GM21423 (cell line): ENCODE data around the gene ZNF208.
"Not testable (repeated sequence)": the region's sequence is repeated elsewhere in the genome, so short reads cannot be mapped to it uniquely, and the experiment has no call there.

Source experiments
- ATAC-seq: cut with Tn5 transposase; IDR thresholded peaks from one replicate; pipeline ENCODE4 v1.9.1; 2021; ENCODE audit warnings: mild to moderate bottlenecking, moderate library complexity; ENCODE audit not compliant: unreplicated experiment

The ZNF208 gene

DNA sequence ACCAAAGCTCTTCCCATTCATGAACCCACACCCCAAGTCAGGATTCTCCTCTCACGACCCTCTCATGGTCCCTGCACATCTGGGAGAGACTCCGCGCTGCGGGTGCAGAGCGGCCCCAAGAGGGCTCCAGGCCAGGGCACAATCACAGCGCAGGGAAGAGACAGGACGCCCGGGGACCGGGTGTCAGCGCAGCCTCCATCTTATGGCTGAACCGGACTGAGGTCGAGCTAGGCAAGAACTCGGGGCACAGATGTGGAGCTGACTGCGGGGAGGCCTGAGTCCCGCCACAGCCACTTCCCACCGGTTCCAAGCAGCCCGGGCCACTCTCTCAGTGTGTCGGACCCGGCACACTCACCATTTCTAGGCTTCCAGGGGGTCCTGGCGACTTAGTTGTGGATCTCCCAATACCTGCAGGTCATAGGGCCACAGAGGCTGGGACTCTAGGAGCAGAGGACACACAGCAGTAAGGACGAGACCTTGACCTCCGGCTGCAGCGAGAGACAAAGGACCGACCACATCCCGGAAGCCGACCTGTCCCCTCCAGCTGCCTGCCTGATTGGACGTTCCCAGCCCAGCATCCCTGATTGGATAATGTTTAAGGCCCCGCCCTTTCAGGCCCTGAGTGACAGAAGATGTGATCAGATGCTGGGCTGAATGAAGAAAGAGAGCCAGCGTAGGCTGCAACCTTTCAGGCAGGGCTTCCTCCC is at the start of gene ZNF208:
Gene ZNF208 (minus strand): TSS at position 507 of the 707 bp plus-strand sequence. CDS start 149 bp downstream, at position 358.
- not testable (repeated sequence) for ATAC-seq

- peak; percentile 31 for ATAC-seq
Measured at GRCh38 chr19:22052644-22053013, 41.9 kb upstream of the ZNF208 start.

GRCh38 chr19:22041151-22041550 is 30.4 kb upstream of the ZNF208 start:
- ATAC-seq, result not testable (repeated sequence)

GRCh38 chr19:22030680-22031079 is 19.9 kb upstream of the ZNF208 start:
- no peak for ATAC-seq

- no peak for ATAC-seq
Measured at GRCh38 chr19:22026687-22027086, 15.9 kb upstream of the ZNF208 start.

GRCh38 chr19:22025539-22025938 is 14.8 kb upstream of the ZNF208 start:
- not testable (repeated sequence) for ATAC-seq

GRCh38 chr19:21970466-21970865 is 40.3 kb downstream of the ZNF208 start:
- no peak for ATAC-seq

GRCh38 chr19:21947775-21948174 is 63.0 kb downstream of the ZNF208 start:
- no peak for ATAC-seq

DNA sequence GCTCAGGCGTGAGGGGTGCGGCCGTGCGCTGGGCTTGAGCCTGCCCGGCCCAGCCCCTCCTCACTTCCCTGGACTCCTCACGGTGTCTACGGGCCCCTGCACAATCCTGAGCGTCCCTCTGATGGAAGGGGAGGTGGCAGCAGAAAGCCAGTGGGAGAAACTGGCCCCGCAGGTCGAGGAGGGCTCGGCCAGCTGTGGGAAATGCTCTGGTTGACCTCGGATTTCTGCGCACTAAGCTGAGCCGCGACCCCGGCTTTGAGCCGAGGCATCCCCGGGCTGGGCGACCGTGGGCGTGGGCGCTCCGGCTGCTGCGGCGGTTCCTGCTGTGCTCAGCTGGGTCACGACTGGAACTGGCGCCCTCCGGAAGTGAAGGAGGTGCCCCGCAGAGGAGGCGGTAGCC is 70.1 kb downstream of the ZNF208 start:
- ATAC-seq, result no peak

GRCh38 chr19:21934593-21934992 is 76.2 kb downstream of the ZNF208 start:
- no peak for ATAC-seq

GRCh38 chr19:21934131-21934530 is 76.6 kb downstream of the ZNF208 start:
- no peak for ATAC-seq

- no peak for ATAC-seq
Measured at GRCh38 chr19:21922276-21922675, 88.5 kb downstream of the ZNF208 start.

- no peak for ATAC-seq
Measured at GRCh38 chr19:21921691-21922180, 89.0 kb downstream of the ZNF208 start.

GRCh38 chr19:21915411-21915810 is 95.3 kb downstream of the ZNF208 start:
- no peak for ATAC-seq

- no peak for ATAC-seq
Measured at GRCh38 chr19:21912654-21913053, 98.1 kb downstream of the ZNF208 start.

DNA sequence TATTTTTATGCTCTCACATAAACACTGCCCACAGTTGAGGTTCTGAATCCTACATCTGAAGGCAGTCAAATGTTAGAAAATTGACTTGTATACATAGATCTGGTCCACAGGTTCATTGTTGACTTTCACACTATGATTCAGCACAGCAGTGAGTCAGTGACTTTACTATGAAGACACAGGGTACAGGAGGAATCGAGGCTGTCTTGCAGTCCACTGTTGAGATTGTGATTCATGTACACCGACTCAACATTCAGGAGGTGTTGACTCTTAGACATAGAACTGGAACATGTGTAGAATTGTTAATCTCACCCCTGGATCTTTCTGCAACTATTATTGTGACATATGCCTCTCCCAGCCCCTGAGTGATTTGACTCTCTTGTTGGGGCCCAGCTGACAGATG is 100.4 kb downstream of the ZNF208 start:
- ATAC-seq, result no peak

GRCh38 chr19:21908066-21908465 is 102.7 kb downstream of the ZNF208 start:
- ATAC-seq, result no peak

- ATAC-seq, result no peak
Measured at GRCh38 chr19:21907516-21907915, 103.2 kb downstream of the ZNF208 start.

DNA sequence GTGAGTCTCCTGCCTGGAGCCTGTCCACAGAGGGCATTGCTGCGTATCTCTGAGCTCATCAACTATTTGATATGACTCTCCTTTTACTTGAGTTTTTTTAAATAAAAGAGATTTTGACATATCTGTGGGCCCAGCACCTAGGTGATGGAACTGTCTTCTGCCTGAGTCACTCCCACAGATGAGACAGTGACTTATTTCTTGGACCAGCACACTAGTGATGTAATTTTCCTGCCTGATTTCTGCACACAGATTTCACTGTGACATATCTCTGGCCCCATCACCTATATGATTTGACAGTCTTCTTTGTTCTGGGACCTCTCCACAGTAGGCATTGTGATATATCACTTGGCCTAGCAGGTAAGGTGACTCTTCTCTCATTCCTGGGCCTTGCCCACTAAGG is 108.2 kb downstream of the ZNF208 start:
- ATAC-seq, result no peak

DNA sequence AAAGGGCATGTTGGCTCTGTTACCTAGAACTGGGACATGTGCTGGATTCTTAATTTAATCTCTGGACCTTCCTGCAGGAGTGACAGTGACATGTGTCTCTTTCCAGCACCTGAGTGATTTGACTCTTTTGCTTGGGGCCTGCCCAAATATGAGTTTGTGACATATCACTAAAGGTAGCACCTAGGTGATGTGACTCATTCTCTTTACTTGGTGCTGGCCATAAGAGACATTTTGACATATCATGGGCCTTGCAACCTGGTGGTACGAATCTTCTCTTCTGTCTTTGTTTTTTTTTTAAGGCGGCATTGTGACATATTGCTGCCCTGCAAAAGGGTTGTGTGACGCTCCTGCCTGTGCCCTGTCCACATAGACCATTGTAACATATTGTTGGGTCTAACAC is 108.9 kb downstream of the ZNF208 start:
- no peak for ATAC-seq

DNA sequence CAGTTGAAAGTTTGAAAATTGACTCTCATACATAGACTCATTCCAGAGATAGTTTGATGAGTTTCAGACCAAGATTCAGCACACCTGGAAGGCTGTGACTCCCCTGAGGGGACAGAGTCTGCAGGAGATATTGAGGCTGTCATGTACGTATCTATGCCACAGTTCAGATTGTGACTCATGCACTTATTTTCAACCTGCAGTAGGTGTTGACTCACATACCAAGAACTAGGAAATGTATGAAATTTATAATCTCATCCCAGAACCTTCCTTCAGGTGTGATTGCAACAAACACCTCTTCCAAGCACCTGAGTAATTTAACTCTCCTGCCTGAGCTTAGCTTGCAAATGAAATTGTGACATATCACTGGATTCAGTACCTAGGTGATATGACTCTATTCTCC is 110.3 kb downstream of the ZNF208 start:
- no peak for ATAC-seq

DNA sequence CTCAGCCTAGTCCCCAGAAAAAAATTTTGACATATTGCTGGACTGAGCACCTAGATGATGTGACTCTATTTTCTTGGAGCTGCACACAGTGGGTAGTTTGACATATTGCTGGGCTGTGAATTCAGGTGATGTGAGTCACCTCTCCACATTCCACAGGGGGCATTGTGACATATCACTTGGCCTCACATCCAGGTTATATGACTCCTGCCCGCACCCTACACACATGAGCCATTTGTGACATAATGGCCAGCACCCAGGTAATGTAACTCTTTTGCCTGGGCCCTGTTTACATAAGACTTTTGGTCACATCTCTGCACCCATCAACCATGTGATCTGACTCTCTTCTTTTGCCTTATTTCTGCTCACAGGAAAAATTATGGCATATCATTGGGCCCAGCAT is 119.7 kb downstream of the ZNF208 start:
- ATAC-seq, result no peak

- ATAC-seq, result not testable (repeated sequence)
Measured at GRCh38 chr19:21890017-21890416, 120.7 kb downstream of the ZNF208 start.
